Measurements from ENCODE around the gene ZNHIT6. TPM values are rescaled to one million over a fixed set of nuclear protein-coding genes. Genes with fewer than 3 reads are reported as not detected.

The ZNHIT6 gene
- total and polyA plus RNA-seq, 3 experiments from 2014 or later, result 17.5 to 37.5 (median 35.5) TPM

Other genes starting within 250 kb of the ZNHIT6 start
- gene DDAH1, start 243.3 kb downstream of the ZNHIT6 start, total RNA-seq, result not detected
- not detected for gene DDAH1, start 243.3 kb downstream of the ZNHIT6 start, polyA plus RNA-seq
- gene CCN1, start 127.7 kb downstream of the ZNHIT6 start, total RNA-seq, result under 1 TPM in 1 of 2 experiments, not detected in 1; 0.09 TPM
- gene CCN1, start 127.7 kb downstream of the ZNHIT6 start, polyA plus RNA-seq, result not detected

Data from CD8-positive, alpha-beta memory T cell (primary cell).